Activated naive CD4-positive, alpha-beta T cell treated with anti-CD3 and anti-CD28 coated beads, Interleukin-2, amount 50 U/mL, for 24 hours (primary cell): ENCODE data around the gene SGTA.

ENCODE experiments used
- H3K27ac Mint-ChIP-seq: one replicate; pipeline ENCODE4 v1.8.0; 2021; ENCODE audit warnings: mild to moderate bottlenecking, mixed read lengths
- H3K27me3 Mint-ChIP-seq: one replicate; pipeline ENCODE4 v1.8.0; 2021; ENCODE audit warnings: mixed read lengths
- H3K36me3 Mint-ChIP-seq: one replicate; pipeline ENCODE4 v1.8.0; 2021; ENCODE audit warnings: mixed read lengths
- H3K4me1 Mint-ChIP-seq: one replicate; pipeline ENCODE4 v1.8.0; 2021; ENCODE audit warnings: mixed read lengths
- H3K4me3 Mint-ChIP-seq: one replicate; pipeline ENCODE4 v1.8.0; 2021; ENCODE audit warnings: mild to moderate bottlenecking, mixed read lengths
- H3K9me3 Mint-ChIP-seq: one replicate; pipeline ENCODE4 v1.8.0; 2021; ENCODE audit warnings: mixed read lengths

SGTA gene

DNA sequence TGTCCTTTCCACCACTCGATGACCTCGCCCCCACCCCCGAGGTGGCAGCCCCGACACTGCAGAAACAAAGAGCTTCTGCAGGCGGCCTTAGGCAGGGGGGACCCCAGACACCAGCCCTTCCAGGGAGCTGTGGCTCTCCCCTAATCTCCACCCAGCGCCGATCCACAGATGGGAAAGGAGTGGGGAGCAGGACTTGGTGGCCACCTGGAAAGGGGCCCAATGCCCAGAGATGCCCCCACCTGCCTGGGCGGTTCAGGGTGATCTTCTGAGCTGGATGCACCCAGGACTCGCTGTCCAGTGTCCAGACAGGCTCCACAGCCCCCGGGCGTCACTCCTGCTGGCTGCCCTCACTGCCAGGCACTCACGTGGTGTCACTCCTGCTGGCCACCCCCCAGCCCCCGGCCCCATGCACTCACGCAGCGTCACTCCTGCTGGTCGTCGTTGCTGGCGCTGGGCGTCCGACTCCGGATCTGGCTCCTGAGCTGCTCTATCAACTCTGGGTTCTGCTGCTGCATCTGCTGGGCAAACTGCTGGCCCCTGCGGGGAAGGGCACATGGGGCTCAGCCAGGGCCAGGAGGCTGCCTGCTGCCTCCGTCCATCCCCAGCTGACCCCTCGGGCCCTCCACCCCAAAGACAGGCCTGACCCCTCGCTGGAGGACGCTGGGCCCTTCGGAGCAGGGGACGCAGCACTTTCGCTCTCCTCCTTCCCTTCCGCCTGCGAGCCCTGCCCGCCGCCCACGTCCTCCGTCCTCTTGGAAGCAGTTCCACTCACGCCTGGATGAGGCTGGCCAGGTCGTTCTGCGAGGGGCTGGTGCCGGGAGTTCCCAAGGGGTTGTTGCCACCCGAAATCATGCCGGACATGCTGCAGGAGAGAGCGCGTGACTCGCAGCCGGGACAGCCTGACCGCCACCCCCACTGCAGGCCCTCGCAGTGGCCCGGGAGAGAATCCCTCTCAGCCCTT is 25.9 kb downstream of the SGTA start:
- H3K4me3 Mint-ChIP-seq: no peak overlapping the region
- H3K9me3 Mint-ChIP-seq: no peaks in the 10 kb centered on the region
- H3K4me1 Mint-ChIP-seq: no peaks in the 10 kb centered on the region
- peaks cover 2% of the 10 kb centered on the region for H3K36me3 Mint-ChIP-seq
- no peak overlapping the region for H3K27ac Mint-ChIP-seq
- no peaks in the 10 kb centered on the region for H3K27me3 Mint-ChIP-seq

DNA sequence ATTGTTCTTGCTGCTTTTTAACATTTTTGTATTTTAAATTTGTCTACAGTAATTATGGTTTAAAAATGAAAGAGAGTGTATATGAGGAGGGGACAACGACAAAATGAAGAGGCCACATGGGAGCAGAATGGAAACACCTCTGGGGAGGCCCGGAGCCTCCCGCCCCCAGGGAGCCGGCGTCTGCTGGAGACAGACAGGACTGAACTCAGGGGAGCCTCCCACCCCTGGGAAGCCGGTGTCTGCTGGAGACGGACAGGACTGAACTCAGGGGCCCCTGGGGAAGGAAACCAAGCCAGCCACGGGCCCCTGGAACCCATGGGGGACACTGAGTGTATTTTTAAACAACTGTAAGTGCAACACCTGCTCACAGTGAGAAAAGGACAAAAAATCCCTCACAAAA is 26.6 kb downstream of the SGTA start:
- H3K4me3 Mint-ChIP-seq: no peak overlapping the region
- no peak overlapping the region for H3K27ac Mint-ChIP-seq
- H3K36me3 Mint-ChIP-seq: peaks cover 2% of the 10 kb centered on the region
- H3K9me3 Mint-ChIP-seq: no peaks in the 10 kb centered on the region
- H3K4me1 Mint-ChIP-seq: no peaks in the 10 kb centered on the region
- H3K27me3 Mint-ChIP-seq: no peaks in the 10 kb centered on the region

DNA sequence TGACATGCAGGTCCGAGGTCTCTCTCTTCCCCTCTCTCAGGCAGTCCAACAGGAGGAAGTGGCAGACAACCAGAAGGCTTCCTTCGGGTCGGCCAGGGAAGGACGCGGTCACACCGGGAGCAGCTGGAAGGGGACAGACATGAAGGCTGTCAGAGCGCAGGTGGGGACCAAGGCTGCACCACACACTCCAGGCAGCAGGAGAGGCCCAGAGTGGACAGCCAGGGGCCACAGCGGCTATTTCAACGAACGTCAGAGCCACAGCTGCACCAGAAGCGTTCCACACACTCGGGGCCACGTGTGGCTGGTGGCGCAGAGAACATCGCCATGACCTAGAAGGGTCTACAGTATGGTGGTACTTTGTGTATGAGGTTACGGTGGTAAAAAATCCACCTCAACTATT is 27.3 kb downstream of the SGTA start:
- Mint-ChIP-seq H3K27me3 (no peaks in the 10 kb centered on the region), H3K36me3 (peaks cover 2% of the 10 kb centered on the region), H3K27ac (no peak overlapping the region), H3K9me3 (no peaks in the 10 kb centered on the region), H3K4me1 (no peaks in the 10 kb centered on the region), H3K4me3 (no peak overlapping the region)

DNA sequence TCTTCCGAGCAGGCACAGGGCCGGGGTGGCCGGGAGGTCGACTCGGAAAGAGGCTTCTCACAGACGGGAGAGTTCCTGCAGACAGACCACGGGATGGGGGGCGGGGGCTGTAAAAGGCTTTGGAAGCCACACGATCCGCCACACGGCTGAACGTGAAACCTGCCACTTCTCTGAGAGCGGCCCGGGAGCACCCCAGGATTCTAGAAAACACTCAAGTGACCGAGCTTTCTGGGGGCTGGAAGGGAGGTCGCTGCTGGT is 27.7 kb downstream of the SGTA start:
- peaks cover 2% of the 10 kb centered on the region for H3K36me3 Mint-ChIP-seq
- H3K27ac Mint-ChIP-seq: no peak overlapping the region
- H3K4me3 Mint-ChIP-seq: no peak overlapping the region
- H3K4me1 Mint-ChIP-seq: no peaks in the 10 kb centered on the region
- no peaks in the 10 kb centered on the region for H3K27me3 Mint-ChIP-seq
- H3K9me3 Mint-ChIP-seq: no peaks in the 10 kb centered on the region

DNA sequence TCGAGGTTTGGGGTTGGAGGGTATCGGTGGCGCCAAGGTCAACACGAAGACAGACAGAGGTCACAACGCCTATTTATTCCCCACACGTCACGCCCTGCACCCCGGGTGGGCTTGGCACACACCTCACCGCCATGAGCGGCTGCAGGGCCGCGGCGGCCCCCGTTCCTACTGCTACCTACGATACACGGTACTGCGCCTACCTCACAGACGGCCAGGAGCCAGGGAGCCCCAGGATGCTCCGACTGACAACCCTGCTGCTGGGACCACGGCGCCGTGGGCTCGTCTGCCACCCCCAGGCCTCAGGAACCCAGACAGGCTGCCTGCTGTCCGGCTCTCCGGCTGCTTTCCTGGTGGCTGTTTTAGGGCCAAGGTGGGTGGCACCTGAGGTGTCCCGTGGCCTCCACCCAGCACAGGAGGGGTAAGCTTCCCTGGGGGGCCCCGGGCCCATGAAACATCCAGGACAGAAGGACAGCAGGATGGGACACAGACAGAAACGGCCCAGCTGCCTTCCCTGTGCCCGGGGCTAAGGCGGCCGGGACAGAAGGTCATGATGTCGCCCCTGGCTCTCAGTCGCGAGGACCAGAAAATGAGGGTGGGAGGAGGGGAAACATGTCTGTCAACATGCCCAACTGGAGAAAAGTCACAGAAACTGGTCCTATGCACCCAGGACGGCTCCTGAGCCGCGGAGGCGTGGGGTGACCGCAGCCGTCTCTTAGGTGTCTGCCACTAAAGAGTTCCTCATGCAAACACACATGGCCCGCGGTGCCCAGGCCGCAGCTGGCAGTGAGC is 28.2 kb downstream of the SGTA start:
- H3K9me3 Mint-ChIP-seq: no peaks in the 10 kb centered on the region
- peaks cover 2% of the 10 kb centered on the region for H3K36me3 Mint-ChIP-seq
- no peak overlapping the region for H3K27ac Mint-ChIP-seq
- no peaks in the 10 kb centered on the region for H3K27me3 Mint-ChIP-seq
- no peak overlapping the region for H3K4me3 Mint-ChIP-seq
- H3K4me1 Mint-ChIP-seq: no peaks in the 10 kb centered on the region

DNA sequence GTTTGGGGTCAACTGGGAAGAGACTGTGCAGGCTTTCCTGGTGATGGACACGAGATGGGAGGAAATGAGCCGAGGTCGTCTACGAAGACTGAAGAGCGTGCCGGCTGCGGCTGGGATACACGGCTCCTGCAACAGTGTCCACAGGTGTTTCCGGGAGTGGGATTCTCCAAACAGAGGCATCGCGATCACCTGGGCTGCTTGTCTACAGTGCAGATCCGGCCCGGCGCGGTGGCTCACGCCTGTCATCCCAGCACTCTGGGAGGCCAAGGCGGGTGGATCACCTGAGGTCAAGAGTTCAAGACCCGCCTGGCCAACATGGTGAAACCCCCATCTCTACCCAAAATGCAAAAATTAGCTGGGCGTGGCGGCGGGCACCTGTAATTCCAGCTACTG is 31.6 kb downstream of the SGTA start:
- H3K9me3 Mint-ChIP-seq: no peaks in the 10 kb centered on the region
- peaks cover 2% of the 10 kb centered on the region for H3K36me3 Mint-ChIP-seq
- no peak overlapping the region for H3K27ac Mint-ChIP-seq
- H3K4me1 Mint-ChIP-seq: no peaks in the 10 kb centered on the region
- H3K27me3 Mint-ChIP-seq: no peaks in the 10 kb centered on the region
- H3K4me3 Mint-ChIP-seq: no peak overlapping the region

DNA sequence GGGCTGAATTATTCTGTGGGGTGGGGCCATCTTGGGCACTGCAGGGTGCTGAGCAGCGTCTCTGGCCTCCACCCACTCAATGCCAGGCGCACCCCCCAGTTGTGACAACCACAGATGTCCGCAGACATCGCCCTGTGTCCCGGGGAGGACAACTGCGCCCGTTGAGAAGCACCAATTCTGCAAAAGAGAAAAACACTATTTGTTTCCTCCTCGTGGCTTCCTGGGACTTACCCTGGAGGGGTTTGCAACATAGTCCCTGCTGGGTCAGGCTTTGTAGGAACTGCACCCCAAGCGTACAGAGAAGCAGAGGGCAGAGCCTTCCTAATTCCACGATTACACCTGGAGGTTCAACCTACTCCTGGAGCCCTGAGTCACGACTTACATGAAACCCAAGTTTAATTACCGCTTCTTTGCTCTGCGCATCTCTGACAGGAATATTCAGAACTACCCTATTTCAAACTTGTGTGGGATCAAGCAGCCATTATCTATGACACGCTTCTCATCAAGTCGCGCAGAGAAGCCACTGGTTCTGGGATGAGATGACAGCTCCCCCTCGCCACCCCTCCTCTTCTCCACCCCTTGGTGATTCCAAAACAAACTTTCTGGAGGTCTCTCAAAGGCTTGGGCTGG is 32.1 kb downstream of the SGTA start:
- H3K27me3 Mint-ChIP-seq: no peaks in the 10 kb centered on the region
- no peaks in the 10 kb centered on the region for H3K4me1 Mint-ChIP-seq
- no peaks in the 10 kb centered on the region for H3K36me3 Mint-ChIP-seq
- H3K9me3 Mint-ChIP-seq: no peaks in the 10 kb centered on the region
- no peak overlapping the region for H3K4me3 Mint-ChIP-seq
- H3K27ac Mint-ChIP-seq: no peak overlapping the region

DNA sequence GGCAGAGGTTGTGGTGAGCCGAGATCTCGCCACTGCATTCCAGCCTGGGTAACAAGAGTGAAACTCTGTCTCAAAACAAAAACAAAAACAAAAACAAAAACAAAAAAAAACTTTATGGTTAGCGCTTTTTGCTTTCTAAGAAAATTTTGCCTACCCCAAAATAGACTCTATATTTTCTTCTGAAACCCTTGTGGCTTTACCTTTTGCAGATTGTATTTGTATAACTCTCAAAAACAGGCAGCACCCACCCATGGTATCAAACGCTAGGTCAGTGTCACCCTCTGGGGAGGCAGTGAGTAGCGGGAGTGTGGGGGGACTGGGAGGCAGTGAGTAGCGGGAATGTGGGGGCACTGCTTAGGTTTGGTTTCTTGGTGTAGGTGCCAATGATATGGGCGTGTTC is 35.7 kb downstream of the SGTA start:
- H3K9me3 Mint-ChIP-seq: no peaks in the 10 kb centered on the region
- no peaks in the 10 kb centered on the region for H3K36me3 Mint-ChIP-seq
- no peak overlapping the region for H3K4me3 Mint-ChIP-seq
- H3K27me3 Mint-ChIP-seq: peaks cover 2% of the 10 kb centered on the region
- H3K27ac Mint-ChIP-seq: no peak overlapping the region
- no peaks in the 10 kb centered on the region for H3K4me1 Mint-ChIP-seq

DNA sequence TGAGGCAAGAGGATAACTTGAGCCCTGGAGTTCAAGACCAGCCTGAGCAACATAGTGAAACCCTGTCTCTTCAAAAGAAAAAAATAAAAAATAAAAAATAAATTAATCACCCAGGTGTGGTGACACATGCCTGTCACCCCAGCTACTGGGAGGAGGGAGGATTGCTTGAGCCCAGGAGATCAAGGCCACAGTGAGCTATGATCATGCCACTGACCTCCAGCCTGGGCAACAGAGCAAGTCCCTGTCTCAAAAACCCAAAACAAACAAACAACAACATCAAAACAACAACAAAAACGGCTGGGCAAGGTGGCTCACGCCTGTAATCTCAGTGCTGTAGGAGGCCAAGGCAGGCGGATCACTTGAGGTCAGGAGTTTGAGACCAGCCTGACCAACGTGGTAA is 39.0 kb downstream of the SGTA start:
- no peaks in the 10 kb centered on the region for H3K36me3 Mint-ChIP-seq
- no peak overlapping the region for H3K27ac Mint-ChIP-seq
- H3K27me3 Mint-ChIP-seq: peaks cover 5% of the 10 kb centered on the region

DNA sequence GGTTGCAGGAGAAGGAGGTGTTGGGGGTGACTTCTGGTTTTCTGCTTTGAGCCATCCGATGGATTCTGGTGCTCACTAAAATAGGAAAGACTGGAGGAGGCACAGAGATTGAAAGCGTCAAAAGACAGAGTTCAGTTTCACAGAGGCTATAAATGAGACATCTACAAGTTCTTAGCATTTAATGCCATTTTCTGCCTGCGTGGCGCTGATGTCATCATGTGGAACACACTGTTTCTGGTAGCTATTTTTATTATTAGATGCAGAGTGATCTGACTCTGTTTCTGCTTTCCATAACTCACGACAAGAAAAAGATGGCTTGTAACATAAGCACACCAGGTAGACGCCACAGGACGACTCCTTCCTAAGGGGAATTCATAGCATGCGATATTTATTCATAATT is 40.0 kb downstream of the SGTA start:
- Mint-ChIP-seq H3K4me3 (no peak overlapping the region), H3K27ac (no peak overlapping the region), H3K4me1 (peaks cover 17% of the 10 kb centered on the region), H3K36me3 (peaks cover 2% of the 10 kb centered on the region), H3K27me3 (peaks cover 5% of the 10 kb centered on the region), H3K9me3 (no peaks in the 10 kb centered on the region)

More for the DNA sequence above, 39.0 kb downstream of the SGTA start:
- Mint-ChIP-seq H3K4me3 (no peak overlapping the region), H3K4me1 (peaks cover 8% of the 10 kb centered on the region), H3K9me3 (no peaks in the 10 kb centered on the region)

DNA sequence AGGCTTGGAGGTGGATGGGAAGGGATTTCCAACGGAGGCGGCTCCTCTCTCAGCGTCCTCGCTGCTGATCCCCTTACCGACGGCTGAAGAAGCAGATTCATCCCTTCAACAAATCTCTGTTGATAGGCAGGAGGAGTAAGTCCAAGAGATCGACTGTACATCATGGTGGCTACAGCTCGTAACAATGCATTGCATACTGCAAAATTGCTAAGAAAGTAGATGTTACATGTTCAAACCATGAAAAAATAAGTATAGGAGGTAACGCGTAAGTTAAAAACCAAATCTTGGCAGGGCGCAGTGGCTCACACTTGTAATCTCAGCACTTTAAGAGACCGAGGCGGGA is 42.8 kb downstream of the SGTA start:
- Mint-ChIP-seq H3K4me3 (peak overlapping the region; percentile 93), H3K4me1 (peaks cover 23% of the 10 kb centered on the region), H3K27me3 (peaks cover 5% of the 10 kb centered on the region), H3K9me3 (no peaks in the 10 kb centered on the region), H3K36me3 (peaks cover 11% of the 10 kb centered on the region), H3K27ac (no peak overlapping the region)

DNA sequence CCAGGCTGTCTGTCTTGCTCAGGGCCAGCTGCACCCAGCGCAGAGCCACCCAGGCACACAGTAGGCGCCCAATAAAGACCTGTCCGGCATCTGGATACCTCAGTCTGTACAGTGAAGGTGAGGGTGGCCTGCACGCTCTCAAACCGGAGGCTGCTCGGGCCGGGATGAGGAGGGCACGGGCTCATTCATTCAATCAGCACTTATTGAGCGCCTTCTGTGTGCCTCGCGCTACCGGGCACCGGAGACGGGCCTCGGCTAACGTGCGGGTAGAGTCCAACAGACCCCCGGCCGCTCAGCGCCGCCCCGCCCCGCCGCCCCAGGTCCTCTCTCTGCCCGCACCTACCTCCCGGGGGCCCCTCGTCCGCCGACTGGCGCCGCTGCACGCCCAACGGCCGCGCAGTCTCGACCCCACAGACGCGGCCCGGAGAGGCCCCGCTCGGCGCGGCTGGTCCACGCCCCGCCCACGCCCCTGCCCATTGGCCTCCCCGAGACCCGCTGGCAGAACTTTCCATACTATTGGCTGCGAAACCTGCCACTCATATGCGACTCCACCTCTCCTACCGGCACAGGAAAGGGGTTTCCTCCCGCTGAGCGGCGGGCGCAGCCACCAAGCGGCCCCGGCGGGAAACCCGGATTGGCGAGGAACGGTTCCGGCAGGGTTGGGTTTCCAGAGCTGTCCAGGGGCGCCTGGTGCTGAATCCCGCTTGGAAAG is 43.3 kb downstream of the SGTA start, which contains the start of gene SLC39A3:
Gene SLC39A3 (minus strand): TSS at position 416 of the 712 bp plus-strand sequence. CDS start 2,760 bp downstream, outside the sequence.
- H3K4me3 Mint-ChIP-seq: peak within 1 kb of the TSS; percentile 93
- H3K27ac Mint-ChIP-seq: peak within 1 kb of the TSS; percentile 84
- H3K9me3 Mint-ChIP-seq: no peaks in the 10 kb centered on the region
- peaks cover 12% of the 10 kb centered on the region for H3K36me3 Mint-ChIP-seq
- H3K4me1 Mint-ChIP-seq: peaks cover 25% of the 10 kb centered on the region
- peaks cover 5% of the 10 kb centered on the region for H3K27me3 Mint-ChIP-seq

DNA sequence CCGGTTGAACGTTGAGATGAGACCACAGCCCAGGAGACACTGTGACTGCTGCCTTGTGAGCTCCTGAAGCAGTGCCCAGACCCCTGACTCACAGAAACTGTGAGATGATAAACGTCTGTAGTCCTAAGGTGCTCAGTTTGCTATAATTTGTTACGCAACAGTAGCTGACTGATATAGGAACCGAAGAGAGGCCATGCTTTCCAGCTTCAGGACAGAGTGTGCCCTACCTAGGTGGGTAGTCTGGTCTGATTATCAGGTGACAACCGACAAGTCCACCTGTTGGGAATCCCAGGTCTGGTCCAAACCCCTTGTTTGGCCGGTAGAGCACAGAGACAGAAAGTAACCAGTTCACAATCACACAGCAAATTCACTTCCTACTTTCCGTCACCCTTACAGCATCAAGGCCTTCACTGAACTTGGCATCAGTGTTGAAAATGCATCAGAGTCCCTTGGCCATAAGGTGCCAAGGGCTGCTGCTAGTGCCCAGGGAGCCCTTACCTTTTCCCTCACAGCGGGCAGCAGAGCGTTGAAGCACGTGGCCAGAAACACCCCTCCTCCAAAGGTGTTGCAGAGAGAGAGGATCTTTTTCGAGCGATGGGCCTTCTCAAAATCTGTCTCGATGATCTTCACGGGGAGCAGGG is 46.4 kb downstream of the SGTA start:
- H3K36me3 Mint-ChIP-seq: peaks cover 16% of the 10 kb centered on the region
- no peaks in the 10 kb centered on the region for H3K27me3 Mint-ChIP-seq
- H3K4me3 Mint-ChIP-seq: no peak overlapping the region
- H3K27ac Mint-ChIP-seq: no peak overlapping the region
- no peaks in the 10 kb centered on the region for H3K9me3 Mint-ChIP-seq
- H3K4me1 Mint-ChIP-seq: peaks cover 28% of the 10 kb centered on the region

DNA sequence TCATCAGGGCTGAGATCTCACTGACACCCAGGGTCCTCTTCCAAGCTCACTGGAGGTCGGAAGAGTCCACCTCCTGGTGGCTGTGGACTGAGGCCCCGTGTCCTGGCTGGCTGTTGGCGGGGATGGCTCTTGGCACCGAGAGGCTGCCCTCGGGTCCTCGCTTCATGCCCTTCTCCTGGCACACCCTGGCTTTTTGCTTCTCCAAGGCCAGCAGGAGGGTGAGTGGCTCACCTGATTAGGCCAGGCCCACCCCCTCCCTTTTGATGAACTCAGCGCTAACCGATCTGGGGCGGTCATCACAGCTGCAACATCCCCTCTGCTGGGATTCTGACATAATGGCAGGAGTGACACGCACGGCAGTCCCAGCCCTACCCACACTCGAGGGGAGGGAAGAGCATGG is 47.7 kb downstream of the SGTA start:
- Mint-ChIP-seq H3K9me3 (no peaks in the 10 kb centered on the region), H3K4me1 (peaks cover 27% of the 10 kb centered on the region), H3K4me3 (no peak overlapping the region), H3K36me3 (peaks cover 16% of the 10 kb centered on the region), H3K27me3 (no peaks in the 10 kb centered on the region), H3K27ac (no peak overlapping the region)
